PC-3 (cell line): ENCODE measurements around the gene MBOAT1. TPM values are rescaled to one million over a fixed set of nuclear protein-coding genes. Genes with fewer than 3 reads are reported as not detected.

Source experiments
- ATAC-seq: fragments of 200-7000 bp; cut with Tn5 transposase; 2 replicates; pipeline ENCODE4 v1.9.1; 2020; ENCODE audit warnings: mild to moderate bottlenecking, moderate library complexity
- BruUV-seq: library from RNA; stranded (reverse); fragments of 400-500 nt; replicated peaks from 2 replicates; lab custom pipeline; 2021; lab: Mats Ljungman, UMichigan
- CTCF ChIA-PET: fragments of 300-600 bp; sonication (Branson Sonifier 250); formaldehyde crosslinking; loops from one replicate; lab custom pipeline; 2022; ENCODE audit warnings: antibody characterized with exemption; lab: Charles Lee
- POLR2A ChIA-PET: fragments of 300-600 bp; sonication (Branson Sonifier 250); formaldehyde crosslinking; loops from one replicate; lab custom pipeline; 2022; ENCODE audit warnings: antibody characterized with exemption; ENCODE audit not compliant: unreplicated experiment; lab: Charles Lee
- DNase-seq: peaks from one replicate; pipeline ENCODE4 v3.0.0-alpha.2; 2015
- H2AFZ ChIP-seq: fragments of 300-600 bp; sonication (generic); 2 replicates; pipeline ENCODE4 v1.6.0; 2016; ENCODE audit warnings: antibody characterized with exemption, low read length
- H3F3A ChIP-seq: fragments of 300-600 bp; sonication (generic); one replicate; pipeline ENCODE4 v1.6.0; 2017; ENCODE audit warnings: antibody characterized with exemption, low read length, control low read depth, mild to moderate bottlenecking; ENCODE audit not compliant: unreplicated experiment
- H3K27ac ChIP-seq: fragments of 300-600 bp; sonication (generic); 2 replicates; pipeline ENCODE4 v1.5.1; 2016; ENCODE audit warnings: mild to moderate bottlenecking, low read length
- H3K27me3 ChIP-seq: fragments of 300-600 bp; sonication (generic); 2 replicates; pipeline ENCODE4 v1.6.1; 2016; ENCODE audit warnings: low read length, mixed read lengths
- H3K36me3 ChIP-seq: fragments of 300-600 bp; sonication (generic); 2 replicates; pipeline ENCODE4 v1.6.1; 2016; ENCODE audit warnings: low read depth, mixed run types, low read length, mixed read lengths
- H3K4me1 ChIP-seq: fragments of 300-600 bp; sonication (generic); 2 replicates; pipeline ENCODE4 v1.5.1; 2016; ENCODE audit warnings: low read length; ENCODE audit not compliant: insufficient read depth
- H3K4me2 ChIP-seq: fragments of 300-600 bp; sonication (generic); 2 replicates; pipeline ENCODE4 v1.6.0; 2016; ENCODE audit warnings: low read length
- H3K4me3 ChIP-seq: fragments of 300-600 bp; sonication (generic); 2 replicates; pipeline ENCODE4 v1.5.1; 2016; ENCODE audit warnings: mild to moderate bottlenecking, low read length, mixed read lengths
- H3K79me2 ChIP-seq: fragments of 300-600 bp; sonication (generic); 2 replicates; pipeline ENCODE4 v1.6.1; 2017; ENCODE audit warnings: low read length, mixed read lengths
- H3K9ac ChIP-seq: fragments of 300-600 bp; sonication (generic); 2 replicates; pipeline ENCODE4 v1.6.0; 2016; ENCODE audit warnings: mild to moderate bottlenecking, low read length
- H3K9me2 ChIP-seq: fragments of 300-600 bp; sonication (generic); replicated peaks from 2 replicates; pipeline ENCODE4 v1.6.1; 2016; ENCODE audit warnings: mixed run types, low read length, mixed read lengths
- H3K9me3 ChIP-seq: fragments of 300-600 bp; sonication (generic); 2 replicates; pipeline ENCODE4 v1.6.1; 2016; ENCODE audit warnings: low read length, mixed read lengths
- H4K20me1 ChIP-seq: fragments of 300-600 bp; sonication (generic); 2 replicates; pipeline ENCODE4 v1.6.1; 2016; ENCODE audit warnings: low read length, mixed read lengths
- EZH2 ChIP-seq: fragments of 300-600 bp; sonication (generic); IDR thresholded peaks from one replicate; pipeline ENCODE4 v1.6.1; 2017; ENCODE audit warnings: antibody characterized with exemption, mild to moderate bottlenecking, low read length; ENCODE audit not compliant: unreplicated experiment
- EZH2phosphoT487 ChIP-seq: fragments of 300-600 bp; sonication (generic); IDR thresholded peaks from 2 replicates; pipeline ENCODE4 v1.6.1; 2018; ENCODE audit warnings: mild to moderate bottlenecking, antibody characterized with exemption, low read length, borderline replicate concordance
- intact Hi-C: fragments of 100-400 bp; cut with micrococcal nuclease; formaldehyde crosslinking; loops from 2 replicates; pipeline ENCODE4 v1.9.0; 2023
- total RNA-seq: library from RNA; depleted of rRNA; stranded (reverse); fragments of >200 nt; gene quantifications from 2 replicates; pipeline ENCODE4 v1.2.3, GENCODE V29; 2014
- TF ChIP-seq, protein P1 (sequence below): fragments of 300-600 bp; sonication (generic); conservative IDR thresholded peaks from 2 replicates; pipeline ENCODE4 v1.5.1; 2017; ENCODE audit warnings: antibody characterized with exemption, low read depth, mild to moderate bottlenecking, low read length

The MBOAT1 gene
- total RNA-seq, 1 experiment from 2014 or later: 8.4 TPM

DNA sequence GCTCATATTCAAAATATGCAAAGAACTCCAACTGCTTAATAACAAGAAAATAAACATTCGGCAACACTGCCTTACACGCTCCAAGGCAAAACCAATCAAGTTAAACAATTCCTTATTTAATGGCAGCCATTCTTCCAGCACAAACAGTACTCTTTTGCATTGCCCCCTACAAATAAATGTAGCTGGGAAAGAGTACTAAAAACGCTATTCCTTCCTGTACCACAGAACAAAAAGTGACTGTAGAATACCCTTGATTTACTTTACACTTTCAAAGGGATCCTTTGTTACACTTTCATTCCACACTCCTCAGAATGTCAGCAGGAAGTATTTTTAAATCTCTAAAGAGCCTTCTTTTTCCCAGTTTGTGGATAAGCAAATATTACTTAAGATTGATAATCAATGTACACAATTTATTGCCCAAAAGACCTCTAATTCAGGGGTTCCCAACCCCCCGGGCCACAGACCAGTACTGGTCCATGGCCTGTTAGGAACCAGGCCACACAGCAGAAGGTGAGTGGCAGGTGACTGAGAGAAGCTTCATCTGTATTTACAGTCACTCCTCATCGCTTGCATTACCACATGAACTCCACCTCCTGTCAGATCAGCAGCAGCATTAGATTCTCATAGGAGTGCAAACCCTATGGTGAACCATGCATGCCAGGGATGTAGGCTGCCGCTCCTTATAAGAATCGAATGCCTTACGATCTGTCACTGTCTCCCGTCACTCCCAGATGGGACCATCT, 51.6 kb downstream of the MBOAT1 start:
- DNase-seq (no peak), ATAC-seq (no peak)
- Histone ChIP-seq H3K9ac (no peak overlapping the region), H3K36me3 (no peaks in the 10 kb centered on the region), H4K20me1 (no peaks in the 10 kb centered on the region), H3K4me2 (no peak overlapping the region), H2AFZ (no peak overlapping the region), H3K27ac (no peak overlapping the region), H3F3A (no peaks in the 10 kb centered on the region), H3K27me3 (no peaks in the 10 kb centered on the region), H3K4me3 (no peak overlapping the region), H3K9me3 (no peaks in the 10 kb centered on the region), H3K79me2 (no peaks in the 10 kb centered on the region), H3K4me1 (no peaks in the 10 kb centered on the region), H3K9me2 (no peaks in the 10 kb centered on the region)
- ChIA-PET POLR2A (no interaction called here), CTCF (no interaction called here)
- intact Hi-C loops: no loop called here
- TF ChIP-seq, protein P1, sequence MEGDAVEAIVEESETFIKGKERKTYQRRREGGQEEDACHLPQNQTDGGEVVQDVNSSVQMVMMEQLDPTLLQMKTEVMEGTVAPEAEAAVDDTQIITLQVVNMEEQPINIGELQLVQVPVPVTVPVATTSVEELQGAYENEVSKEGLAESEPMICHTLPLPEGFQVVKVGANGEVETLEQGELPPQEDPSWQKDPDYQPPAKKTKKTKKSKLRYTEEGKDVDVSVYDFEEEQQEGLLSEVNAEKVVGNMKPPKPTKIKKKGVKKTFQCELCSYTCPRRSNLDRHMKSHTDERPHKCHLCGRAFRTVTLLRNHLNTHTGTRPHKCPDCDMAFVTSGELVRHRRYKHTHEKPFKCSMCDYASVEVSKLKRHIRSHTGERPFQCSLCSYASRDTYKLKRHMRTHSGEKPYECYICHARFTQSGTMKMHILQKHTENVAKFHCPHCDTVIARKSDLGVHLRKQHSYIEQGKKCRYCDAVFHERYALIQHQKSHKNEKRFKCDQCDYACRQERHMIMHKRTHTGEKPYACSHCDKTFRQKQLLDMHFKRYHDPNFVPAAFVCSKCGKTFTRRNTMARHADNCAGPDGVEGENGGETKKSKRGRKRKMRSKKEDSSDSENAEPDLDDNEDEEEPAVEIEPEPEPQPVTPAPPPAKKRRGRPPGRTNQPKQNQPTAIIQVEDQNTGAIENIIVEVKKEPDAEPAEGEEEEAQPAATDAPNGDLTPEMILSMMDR: no peak
- TF ChIP-seq EZH2phosphoT487: no peak
- TF ChIP-seq EZH2: no peak
- no TSS peak for BruUV-seq

- intact Hi-C loops: no loop called here
- TF ChIP-seq EZH2 (no peak), EZH2phosphoT487 (no peak)
- TF ChIP-seq, protein P1: no peak
- Histone ChIP-seq H3K27me3 (no peaks in the 10 kb centered on the region), H3K36me3 (no peaks in the 10 kb centered on the region), H3F3A (no peaks in the 10 kb centered on the region), H3K4me2 (no peak overlapping the region), H2AFZ (no peak overlapping the region), H3K9me2 (no peaks in the 10 kb centered on the region), H3K4me3 (no peak overlapping the region), H3K4me1 (no peaks in the 10 kb centered on the region), H3K9me3 (no peaks in the 10 kb centered on the region), H3K79me2 (no peaks in the 10 kb centered on the region), H3K9ac (no peak overlapping the region), H4K20me1 (no peaks in the 10 kb centered on the region), H3K27ac (no peak overlapping the region)
- POLR2A ChIA-PET: no interaction called here
- DNase-seq (no peak), ATAC-seq (no peak)
- no TSS peak for BruUV-seq
- CTCF ChIA-PET: no interaction called here
Measured at GRCh38 chr6:20159781-20160540, 52.3 kb downstream of the MBOAT1 start.

- H3K4me2 ChIP-seq: no peak overlapping the region
- no peaks in the 10 kb centered on the region for H3K27me3 ChIP-seq
- intact Hi-C loops: no loop called here
- CTCF ChIA-PET: no interaction called here
- no peaks in the 10 kb centered on the region for H3K36me3 ChIP-seq
- no TSS peak for BruUV-seq
- ATAC-seq (no peak), DNase-seq (no peak)
- no peaks in the 10 kb centered on the region for H4K20me1 ChIP-seq
- no peaks in the 10 kb centered on the region for H3K9me2 ChIP-seq
- POLR2A ChIA-PET: no interaction called here
- no peak overlapping the region for H3K4me3 ChIP-seq
- H3K79me2 ChIP-seq: no peaks in the 10 kb centered on the region
- TF ChIP-seq, protein P1: no peak
- TF ChIP-seq EZH2 (no peak), EZH2phosphoT487 (no peak)
- no peaks in the 10 kb centered on the region for H3F3A ChIP-seq
- H3K4me1 ChIP-seq: no peaks in the 10 kb centered on the region
- H2AFZ ChIP-seq: no peak overlapping the region
- H3K9me3 ChIP-seq: no peaks in the 10 kb centered on the region
- H3K27ac ChIP-seq: no peak overlapping the region
- H3K9ac ChIP-seq: no peak overlapping the region
Measured at GRCh38 chr6:20159098-20159497, 53.2 kb downstream of the MBOAT1 start.
